GM19455 (cell line): ENCODE data around the gene OGT.
A peak's percentile ranks its signal among the peaks of the same experiment; 100 is the strongest.

ENCODE experiments used
- ATAC-seq: cut with Tn5 transposase; IDR thresholded peaks from one replicate; pipeline ENCODE4 v1.9.1; 2021; ENCODE audit not compliant: unreplicated experiment

The OGT gene

DNA sequence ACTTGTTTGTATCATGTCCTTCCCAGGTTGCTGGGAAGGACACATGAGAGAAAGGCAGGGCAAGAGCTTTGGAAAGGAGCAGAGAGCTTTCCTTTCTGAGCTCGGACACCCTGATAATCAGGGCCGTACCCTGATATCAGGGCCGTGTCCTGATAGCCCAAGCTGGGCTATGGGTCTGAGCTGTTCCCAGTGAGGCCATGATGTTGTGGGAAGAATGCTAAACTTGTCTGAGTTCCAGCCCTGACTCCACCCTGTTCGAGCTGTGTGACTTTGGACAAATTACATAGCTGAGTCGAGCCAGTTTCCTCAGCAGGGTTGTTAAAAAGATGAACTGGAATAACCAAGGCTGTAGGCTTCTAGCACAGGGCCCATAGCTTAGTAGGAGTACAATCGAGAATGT, 88.7 kb downstream of the OGT start:
- ATAC-seq = no peak

DNA sequence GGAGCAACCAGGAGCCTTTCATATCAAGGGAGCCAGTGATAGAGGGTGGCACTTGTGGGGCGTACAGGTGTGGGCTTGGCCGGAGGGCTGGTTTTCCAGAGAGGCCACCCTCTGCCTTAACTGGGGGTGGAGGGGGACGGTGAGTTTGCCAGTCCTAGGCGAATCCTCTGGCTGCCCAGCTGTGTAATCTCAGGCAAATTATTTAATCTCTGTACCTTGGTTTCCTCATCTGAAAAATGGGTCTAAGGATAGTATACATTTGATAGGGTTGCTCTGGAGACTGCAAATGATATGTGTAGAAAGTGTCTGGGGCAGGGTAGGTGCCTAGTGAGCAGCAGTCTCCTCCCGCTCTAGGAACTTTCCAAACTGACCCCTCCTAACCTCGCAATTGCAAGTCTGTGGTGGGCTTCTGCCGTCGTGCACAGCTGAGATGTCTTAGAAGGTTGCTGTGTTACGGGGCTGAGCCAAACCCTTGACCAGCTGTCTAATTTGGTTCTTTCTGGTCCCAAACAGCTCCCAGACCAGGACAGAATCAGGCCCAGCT, 89.2 kb downstream of the OGT start:
- ATAC-seq = no peak

DNA sequence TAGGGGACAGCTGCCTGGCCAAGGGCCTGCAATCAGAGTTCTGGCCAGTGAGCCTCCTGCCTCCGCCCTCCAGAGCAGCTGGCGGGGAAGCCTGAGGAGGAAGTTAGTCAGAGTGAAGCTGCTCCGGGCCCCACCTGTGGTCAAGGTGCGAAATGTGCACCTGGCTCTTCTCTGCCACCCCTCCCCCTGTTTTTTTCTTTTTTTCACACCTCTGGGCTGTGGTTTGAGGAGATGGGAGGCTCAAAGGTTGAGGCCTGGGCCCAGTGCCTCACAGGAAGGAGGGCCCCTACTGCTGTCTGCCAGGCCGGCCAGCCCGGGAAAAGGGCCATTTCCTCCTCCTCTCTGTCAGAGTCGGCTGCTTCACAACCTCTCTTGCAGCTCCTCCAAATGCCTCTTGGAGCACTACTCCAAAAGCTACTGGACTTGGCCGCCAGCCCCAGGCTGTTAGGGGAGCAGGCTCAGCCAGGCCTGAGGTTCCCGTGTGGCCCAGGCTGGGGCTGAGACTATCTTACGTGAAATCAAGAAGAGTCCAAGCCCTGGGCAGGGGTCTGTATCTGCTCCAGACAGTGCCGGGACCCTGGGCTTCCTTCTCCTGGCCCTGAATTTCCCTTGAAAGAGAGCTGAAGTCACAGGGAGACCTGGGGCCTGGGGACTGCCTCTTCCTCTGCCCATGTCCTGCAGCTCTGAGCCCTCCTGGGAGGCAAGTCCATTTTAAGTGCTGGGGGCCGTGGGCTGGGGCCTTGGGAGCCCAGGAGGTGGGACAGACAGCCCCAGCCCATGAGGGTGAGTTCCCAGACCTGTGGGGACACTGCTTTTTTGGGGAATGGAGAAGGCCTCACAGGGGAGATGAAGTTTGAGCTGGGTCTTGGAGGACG, 89.9 kb downstream of the OGT start:
- ATAC-seq = peak; percentile 45

- no peak for ATAC-seq
Observed at GRCh38 chrX:71623714-71624113, 90.8 kb downstream of the OGT start.

- ATAC-seq = no peak
Observed at GRCh38 chrX:71625471-71625870, 92.6 kb downstream of the OGT start.
